Tibial nerve (tissue), 3 donors: Measurements from ENCODE around the gene PLA2G3.

ENCODE experiments used
- POLR2A ChIP-seq, 2 donors: fragments of 450-650 bp; IDR thresholded peaks; one replicate each; pipeline ENCODE4 v1.6.1; 2017; ENCODE audit warnings: antibody characterized with exemption in 2 of 2, mild to moderate bottlenecking in 2 of 2, moderate library complexity in 2 of 2
- TF ChIP-seq, protein P1 (sequence below), 5 experiments: fragments of 200-600 bp in 3 of 5; fragments of 450-650 bp in 2 of 5; sonication (generic) in 3 of 5; IDR thresholded peaks; one replicate each; pipeline ENCODE4 v1.5.1; 2016 to 2019; ENCODE audit warnings: antibody characterized with exemption in 5 of 5, mild to moderate bottlenecking in 3 of 5, moderate library complexity in 2 of 5

DNA sequence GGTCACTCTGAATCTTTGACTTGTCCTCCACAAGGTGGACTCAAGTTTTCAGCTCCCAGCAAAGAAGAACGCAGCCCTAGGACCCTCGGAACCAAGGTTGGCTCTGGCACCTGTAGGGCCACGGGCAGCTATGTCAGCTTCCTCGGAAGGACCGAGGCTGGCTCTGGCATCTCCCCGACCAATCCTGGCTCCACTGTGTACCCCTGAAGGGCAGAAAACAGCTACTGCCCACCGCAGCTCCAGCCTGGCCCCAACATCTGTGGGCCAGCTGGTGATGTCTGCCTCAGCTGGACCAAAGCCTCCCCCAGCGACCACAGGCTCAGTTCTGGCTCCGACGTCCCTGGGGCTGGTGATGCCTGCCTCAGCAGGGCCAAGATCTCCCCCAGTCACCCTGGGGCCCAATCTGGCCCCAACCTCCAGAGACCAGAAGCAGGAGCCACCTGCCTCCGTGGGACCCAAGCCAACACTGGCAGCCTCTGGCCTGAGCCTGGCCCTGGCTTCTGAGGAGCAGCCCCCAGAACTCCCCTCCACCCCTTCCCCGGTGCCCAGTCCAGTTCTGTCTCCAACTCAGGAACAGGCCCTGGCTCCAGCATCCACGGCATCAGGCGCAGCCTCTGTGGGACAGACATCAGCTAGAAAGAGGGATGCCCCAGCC, 15.4 kb downstream of the PLA2G3 start:
- TF ChIP-seq, protein P1, sequence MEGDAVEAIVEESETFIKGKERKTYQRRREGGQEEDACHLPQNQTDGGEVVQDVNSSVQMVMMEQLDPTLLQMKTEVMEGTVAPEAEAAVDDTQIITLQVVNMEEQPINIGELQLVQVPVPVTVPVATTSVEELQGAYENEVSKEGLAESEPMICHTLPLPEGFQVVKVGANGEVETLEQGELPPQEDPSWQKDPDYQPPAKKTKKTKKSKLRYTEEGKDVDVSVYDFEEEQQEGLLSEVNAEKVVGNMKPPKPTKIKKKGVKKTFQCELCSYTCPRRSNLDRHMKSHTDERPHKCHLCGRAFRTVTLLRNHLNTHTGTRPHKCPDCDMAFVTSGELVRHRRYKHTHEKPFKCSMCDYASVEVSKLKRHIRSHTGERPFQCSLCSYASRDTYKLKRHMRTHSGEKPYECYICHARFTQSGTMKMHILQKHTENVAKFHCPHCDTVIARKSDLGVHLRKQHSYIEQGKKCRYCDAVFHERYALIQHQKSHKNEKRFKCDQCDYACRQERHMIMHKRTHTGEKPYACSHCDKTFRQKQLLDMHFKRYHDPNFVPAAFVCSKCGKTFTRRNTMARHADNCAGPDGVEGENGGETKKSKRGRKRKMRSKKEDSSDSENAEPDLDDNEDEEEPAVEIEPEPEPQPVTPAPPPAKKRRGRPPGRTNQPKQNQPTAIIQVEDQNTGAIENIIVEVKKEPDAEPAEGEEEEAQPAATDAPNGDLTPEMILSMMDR (IDR thresholded peaks at IDR 0.05), result no peak
- TF ChIP-seq POLR2A (IDR thresholded peaks at IDR 0.05), result no peak
